Right forelimb (tissue), 1 donor: ENCODE data around the gene UBE2G2.

Source experiments
- DNase-seq: peaks from one replicate; pipeline ENCODE4 v3.0.0-alpha.2; 2018

The UBE2G2 gene

GRCh38 chr21:44723177-44724131 lies 78.2 kb downstream of the UBE2G2 start:
- DNase-seq: peak; percentile 59

DNA sequence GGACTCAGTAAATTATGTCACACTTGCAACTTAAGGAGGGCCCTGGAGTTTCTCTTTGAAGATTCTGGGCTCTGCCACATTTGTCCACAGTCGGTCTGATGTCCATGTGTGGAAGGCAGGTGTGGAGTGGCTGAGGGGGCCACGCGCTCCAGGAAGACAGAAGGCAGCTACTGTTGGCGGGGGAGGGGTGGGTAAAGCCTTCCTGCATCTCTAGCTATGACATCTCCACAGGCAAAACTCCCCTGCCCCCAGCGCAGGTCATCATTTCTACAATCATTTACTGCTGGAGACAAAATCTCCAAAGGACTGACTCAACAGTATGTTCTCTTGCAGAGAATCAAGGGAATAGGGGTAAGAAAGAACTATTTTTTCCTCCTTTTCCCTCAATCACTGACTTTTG lies 78.9 kb downstream of the UBE2G2 start:
- no peak for DNase-seq

DNA sequence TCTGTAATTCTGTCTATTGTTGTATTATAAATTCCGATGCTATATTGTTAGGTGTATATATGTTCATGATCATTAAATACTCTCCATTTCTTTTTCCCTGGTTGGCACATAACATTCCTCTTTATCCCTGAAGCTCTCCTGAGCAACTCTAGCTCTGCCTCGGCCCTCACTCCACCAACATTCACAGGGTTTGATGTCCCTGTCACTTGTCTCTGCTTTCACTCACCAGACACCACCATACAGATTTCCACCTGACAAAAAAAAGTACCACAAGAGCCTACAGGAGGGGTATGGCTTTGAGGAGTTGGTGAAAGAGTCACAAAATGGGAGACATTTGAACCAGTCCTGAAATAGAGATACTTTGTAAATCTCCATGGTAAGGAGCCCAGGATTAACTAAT lies 81.5 kb downstream of the UBE2G2 start:
- no peak for DNase-seq
